Measurements from ENCODE around the gene CDC42BPB.
A peak's percentile ranks its signal among the peaks of the same experiment; 100 is the strongest.

Gene CDC42BPB, protein sequence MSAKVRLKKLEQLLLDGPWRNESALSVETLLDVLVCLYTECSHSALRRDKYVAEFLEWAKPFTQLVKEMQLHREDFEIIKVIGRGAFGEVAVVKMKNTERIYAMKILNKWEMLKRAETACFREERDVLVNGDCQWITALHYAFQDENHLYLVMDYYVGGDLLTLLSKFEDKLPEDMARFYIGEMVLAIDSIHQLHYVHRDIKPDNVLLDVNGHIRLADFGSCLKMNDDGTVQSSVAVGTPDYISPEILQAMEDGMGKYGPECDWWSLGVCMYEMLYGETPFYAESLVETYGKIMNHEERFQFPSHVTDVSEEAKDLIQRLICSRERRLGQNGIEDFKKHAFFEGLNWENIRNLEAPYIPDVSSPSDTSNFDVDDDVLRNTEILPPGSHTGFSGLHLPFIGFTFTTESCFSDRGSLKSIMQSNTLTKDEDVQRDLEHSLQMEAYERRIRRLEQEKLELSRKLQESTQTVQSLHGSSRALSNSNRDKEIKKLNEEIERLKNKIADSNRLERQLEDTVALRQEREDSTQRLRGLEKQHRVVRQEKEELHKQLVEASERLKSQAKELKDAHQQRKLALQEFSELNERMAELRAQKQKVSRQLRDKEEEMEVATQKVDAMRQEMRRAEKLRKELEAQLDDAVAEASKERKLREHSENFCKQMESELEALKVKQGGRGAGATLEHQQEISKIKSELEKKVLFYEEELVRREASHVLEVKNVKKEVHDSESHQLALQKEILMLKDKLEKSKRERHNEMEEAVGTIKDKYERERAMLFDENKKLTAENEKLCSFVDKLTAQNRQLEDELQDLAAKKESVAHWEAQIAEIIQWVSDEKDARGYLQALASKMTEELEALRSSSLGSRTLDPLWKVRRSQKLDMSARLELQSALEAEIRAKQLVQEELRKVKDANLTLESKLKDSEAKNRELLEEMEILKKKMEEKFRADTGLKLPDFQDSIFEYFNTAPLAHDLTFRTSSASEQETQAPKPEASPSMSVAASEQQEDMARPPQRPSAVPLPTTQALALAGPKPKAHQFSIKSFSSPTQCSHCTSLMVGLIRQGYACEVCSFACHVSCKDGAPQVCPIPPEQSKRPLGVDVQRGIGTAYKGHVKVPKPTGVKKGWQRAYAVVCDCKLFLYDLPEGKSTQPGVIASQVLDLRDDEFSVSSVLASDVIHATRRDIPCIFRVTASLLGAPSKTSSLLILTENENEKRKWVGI (N-terminal part only)

DNA sequence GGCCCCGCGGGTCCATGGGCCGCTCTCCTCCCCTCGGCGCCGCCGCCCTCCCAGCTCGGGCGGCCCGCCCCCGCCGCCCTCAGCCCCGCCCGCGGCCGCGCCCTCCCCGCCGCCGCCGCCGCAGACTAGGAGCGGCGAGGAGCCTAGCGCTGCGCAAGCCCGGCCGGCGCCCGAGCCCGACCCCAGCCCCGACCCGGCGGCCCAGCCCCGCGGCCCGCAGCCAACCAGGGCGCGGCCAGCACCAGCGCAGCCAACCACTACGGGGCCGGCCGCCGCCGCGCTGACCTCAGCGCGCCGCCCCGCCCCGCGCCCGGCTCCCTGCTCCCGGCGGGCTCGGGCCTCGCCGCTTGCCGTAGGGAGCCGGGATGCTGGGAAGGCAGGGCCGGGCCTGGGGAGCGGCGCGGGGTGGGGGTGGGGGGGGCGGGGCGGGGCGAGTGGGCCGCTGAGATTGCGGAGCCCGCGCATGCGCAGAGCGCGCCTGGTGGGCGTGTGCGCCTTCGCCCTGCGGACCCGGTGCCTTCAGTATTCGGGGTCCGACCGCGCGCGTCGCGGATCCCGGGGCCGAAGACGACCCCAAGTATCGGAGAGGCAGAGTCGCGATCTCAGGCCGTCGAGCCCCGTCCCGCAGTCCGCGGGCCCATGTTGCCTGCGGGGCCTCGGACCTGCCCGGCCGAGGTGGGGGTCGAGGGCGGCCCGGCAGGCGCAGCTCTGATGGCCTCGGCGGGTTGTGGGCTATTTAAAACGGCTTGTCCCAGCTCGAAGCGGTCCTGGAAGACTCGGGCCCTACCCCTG is at the start of gene CDC42BPB:
Gene CDC42BPB, minus strand, starts transcription at position 178 of the 792 bp plus-strand sequence. CDS start 376 bp downstream, outside the sequence.
- TF ChIP-seq, protein P1, sequence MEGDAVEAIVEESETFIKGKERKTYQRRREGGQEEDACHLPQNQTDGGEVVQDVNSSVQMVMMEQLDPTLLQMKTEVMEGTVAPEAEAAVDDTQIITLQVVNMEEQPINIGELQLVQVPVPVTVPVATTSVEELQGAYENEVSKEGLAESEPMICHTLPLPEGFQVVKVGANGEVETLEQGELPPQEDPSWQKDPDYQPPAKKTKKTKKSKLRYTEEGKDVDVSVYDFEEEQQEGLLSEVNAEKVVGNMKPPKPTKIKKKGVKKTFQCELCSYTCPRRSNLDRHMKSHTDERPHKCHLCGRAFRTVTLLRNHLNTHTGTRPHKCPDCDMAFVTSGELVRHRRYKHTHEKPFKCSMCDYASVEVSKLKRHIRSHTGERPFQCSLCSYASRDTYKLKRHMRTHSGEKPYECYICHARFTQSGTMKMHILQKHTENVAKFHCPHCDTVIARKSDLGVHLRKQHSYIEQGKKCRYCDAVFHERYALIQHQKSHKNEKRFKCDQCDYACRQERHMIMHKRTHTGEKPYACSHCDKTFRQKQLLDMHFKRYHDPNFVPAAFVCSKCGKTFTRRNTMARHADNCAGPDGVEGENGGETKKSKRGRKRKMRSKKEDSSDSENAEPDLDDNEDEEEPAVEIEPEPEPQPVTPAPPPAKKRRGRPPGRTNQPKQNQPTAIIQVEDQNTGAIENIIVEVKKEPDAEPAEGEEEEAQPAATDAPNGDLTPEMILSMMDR (IDR thresholded peaks at IDR 0.05; ENCODE audit: control insufficient read depth, extremely low read depth, insufficient read depth), result no peak
- peak within 1 kb of the TSS; percentile 94 for H3K4me3 ChIP-seq (ENCODE audit: low read depth, low read length)
- peak; percentile 54 for DNase-seq (ENCODE audit: low read depth)

DNA sequence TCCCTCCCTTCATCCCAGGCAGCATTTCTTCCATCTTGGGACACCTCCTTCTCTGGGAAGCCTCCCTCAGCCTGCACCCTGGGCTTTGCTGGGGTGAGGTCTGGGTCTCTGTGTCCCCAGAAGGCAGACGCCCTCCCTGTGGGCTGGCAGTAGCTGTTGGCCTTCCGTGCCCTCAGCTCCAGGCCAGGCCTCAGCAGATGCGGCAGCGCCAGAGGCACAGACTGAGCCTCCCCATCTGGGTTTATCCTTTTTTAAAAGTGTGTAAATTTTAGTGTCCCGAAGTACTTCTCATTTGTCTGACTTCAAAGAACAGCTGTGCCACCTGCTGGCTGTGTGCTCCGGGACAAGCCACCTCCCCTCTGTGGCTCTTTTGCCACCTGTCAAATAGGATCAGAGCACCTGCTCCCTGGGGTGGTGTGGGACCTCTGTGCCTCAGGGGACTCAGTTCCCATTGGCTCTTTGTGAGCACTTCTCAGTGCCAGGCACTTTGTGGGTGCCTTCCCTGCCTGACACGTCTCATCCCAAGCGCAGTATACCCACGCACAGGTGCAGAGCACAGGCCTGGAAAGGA is 48.3 kb upstream of the CDC42BPB start:
- TF ChIP-seq, protein P1 (IDR thresholded peaks at IDR 0.05; ENCODE audit: control insufficient read depth, extremely low read depth, insufficient read depth), result peak; percentile 61

DNA sequence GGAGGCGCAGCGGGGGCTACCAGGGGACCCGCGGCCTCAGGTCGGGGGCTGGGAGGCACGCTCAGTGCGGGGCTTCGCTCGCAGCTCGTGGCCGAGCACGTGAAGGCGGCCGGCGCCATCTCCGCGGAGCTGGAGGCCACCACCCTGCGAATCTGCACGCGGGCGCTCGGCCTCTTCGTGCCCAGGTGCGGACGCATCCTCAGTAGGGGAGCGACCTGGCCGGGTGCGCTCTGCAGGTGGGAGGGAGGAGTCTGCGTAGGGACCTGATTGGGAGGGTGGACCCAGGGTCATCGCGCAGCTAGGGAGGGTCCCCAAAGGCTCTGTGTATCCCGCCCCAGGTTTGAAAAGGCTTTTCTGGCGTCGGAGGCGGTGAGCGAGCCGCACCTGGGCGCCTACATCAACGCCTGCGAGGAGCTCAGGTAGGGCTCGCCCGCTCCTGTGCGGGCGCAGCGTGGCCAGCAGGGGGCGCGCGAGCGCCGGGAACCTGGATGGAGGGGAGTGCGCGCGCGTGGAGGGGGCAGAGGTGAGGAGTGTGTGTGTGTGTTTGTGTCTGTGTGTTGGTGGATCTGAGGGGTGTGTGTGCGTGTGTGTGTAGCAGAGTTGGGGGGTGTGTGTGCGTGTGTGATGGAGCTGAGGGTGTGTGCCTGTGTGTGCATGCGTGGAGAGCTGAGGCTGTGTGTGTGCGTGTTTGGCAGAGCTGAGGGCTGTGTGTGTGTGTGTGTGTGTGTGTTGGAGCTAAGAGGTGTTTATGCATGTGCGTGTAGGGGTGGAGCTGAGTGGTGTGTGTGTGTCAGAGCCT is 47.5 kb upstream of the CDC42BPB start:
- TF ChIP-seq, protein P1 (IDR thresholded peaks at IDR 0.05; ENCODE audit: control insufficient read depth, extremely low read depth, insufficient read depth), result peak; percentile 92
- DNase-seq (ENCODE audit: low read depth), result no peak
- H3K4me3 ChIP-seq (ENCODE audit: low read depth, low read length), result 0 out of 2 replicates have a peak overlapping the region, but pooled peaks have one; percentile 22

More for the DNA sequence above, 48.3 kb upstream of the CDC42BPB start:
- H3K4me3 ChIP-seq (ENCODE audit: low read depth, low read length), result no peak overlapping the region
- DNase-seq (ENCODE audit: low read depth), result peak; percentile 25

DNA sequence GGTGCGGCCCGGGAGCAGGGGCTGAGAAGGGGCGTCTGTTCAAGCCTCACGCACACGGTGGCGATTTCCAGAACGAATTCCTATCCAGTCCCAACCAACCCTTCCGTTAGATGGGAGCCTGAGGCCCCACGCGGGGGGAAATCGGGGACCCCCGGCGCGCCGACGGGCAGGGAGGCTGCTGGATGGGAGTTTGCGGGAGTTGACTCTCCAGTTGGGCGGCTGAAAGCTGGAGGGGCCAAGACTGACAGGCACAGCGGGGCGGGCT is 47.0 kb upstream of the CDC42BPB start:
- no peak overlapping the region for H3K4me3 ChIP-seq (ENCODE audit: low read depth, low read length)
- TF ChIP-seq, protein P1 (IDR thresholded peaks at IDR 0.05; ENCODE audit: control insufficient read depth, extremely low read depth, insufficient read depth), result no peak
- no peak for DNase-seq (ENCODE audit: low read depth)

DNA sequence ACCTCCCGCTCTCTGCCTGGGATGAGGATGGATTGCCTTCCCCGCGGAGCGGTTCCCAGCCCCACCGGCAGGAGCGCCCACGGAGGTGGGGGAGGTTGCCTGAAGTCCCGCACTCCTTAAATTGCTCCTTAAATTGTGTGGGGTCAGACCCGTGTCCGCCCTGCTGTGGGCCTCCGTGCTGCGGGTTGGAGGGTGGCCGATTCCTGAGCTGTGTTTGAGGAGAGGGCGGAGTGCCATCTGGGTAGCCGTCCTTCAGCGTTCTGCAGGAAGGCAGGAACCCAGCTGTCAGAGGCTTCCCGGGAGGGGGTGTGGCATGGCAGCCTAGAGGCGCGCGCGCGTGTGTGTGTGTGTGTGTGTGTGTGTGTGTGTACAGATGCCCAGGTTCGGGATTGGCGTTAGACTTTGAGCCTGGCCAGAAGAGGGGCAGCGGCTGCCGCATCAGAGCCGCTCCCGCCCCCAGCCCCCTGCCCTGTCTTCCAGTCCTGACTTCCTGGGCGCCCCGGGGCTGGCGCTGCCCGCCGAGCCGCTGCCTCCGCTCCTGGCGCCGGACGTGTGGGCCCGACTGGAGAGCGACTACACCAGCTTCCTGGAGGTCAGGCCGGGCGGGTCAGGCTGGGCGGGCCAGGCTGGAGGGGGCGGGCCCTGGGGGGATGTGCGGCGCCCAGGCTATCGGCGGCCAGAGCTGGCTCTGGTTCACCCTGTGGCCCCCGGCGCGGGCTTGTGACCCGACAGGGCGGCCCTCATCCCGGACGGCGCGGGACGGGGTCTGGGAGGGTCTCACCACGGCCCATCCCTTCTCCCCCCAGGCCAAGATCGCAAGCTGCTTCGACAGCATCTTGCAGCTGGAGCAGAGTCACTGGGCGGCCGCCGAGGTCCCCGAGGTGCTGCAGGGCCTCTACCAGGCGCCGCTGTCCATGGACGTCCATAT is 46.4 kb upstream of the CDC42BPB start:
- TF ChIP-seq, protein P1 (IDR thresholded peaks at IDR 0.05; ENCODE audit: control insufficient read depth, extremely low read depth, insufficient read depth), result no peak

More for the DNA sequence above, 46.4 kb upstream of the CDC42BPB start:
- peak overlapping the region; percentile 35 for H3K4me3 ChIP-seq (ENCODE audit: low read depth, low read length)
- peak; percentile 62 for DNase-seq (ENCODE audit: low read depth)

Data from LNCaP clone FGC (cell line).